ENCODE measurements around the gene SYPL2. TPM values are rescaled to one million over a fixed set of nuclear protein-coding genes. Genes with fewer than 3 reads are reported as not detected.

Gene SYPL2
- total RNA-seq, 1 experiment from 2014 or later: 2.5 TPM

DNA sequence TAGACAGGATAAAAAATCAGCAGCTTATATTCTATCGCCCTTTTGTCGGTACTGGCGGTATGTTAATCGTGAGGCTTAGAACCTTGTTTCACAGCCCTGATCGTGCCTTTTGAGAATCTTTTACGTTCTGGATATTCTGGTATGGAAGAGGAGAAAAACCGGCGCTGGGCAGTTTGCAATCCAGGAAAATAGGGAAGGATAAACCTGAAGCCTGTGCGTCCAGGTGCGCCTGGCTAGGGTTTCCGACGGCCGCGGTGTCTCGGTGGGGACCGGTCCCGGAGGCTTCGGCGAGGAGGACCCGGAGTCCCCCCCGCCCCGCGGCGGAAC lies 258 bp upstream of the SYPL2 start:
- peaks cover 21 to 22% of the 10 kb centered on the region in 2 experiments for H3K4me1 Mint-ChIP-seq
- H4K8ac ChIP-seq (replicated peaks; ENCODE audit: insufficient read length, low read depth, low read length): no peak overlapping the region
- TF ChIP-seq, protein P1, sequence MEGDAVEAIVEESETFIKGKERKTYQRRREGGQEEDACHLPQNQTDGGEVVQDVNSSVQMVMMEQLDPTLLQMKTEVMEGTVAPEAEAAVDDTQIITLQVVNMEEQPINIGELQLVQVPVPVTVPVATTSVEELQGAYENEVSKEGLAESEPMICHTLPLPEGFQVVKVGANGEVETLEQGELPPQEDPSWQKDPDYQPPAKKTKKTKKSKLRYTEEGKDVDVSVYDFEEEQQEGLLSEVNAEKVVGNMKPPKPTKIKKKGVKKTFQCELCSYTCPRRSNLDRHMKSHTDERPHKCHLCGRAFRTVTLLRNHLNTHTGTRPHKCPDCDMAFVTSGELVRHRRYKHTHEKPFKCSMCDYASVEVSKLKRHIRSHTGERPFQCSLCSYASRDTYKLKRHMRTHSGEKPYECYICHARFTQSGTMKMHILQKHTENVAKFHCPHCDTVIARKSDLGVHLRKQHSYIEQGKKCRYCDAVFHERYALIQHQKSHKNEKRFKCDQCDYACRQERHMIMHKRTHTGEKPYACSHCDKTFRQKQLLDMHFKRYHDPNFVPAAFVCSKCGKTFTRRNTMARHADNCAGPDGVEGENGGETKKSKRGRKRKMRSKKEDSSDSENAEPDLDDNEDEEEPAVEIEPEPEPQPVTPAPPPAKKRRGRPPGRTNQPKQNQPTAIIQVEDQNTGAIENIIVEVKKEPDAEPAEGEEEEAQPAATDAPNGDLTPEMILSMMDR (conservative IDR thresholded peaks at IDR 0.05): no peak
- H3K9me3 Mint-ChIP-seq: peaks cover 0 to 3% of the 10 kb centered on the region in 2 experiments; a peak in 2 of 5 replicates
- H3K4ac ChIP-seq (ENCODE audit: low read depth, low read length): no peak overlapping the region
- no peak overlapping the region for H2BK12ac ChIP-seq (ENCODE audit: insufficient read length, low read depth, low read length)
- H3K4me2 ChIP-seq (ENCODE audit: insufficient read depth, insufficient read length, low read length): peak overlapping the region; percentile 67
- no peaks in the 10 kb centered on the region; the same call in 1 of the 2 replicates for H3K4me1 ChIP-seq (ENCODE audit: insufficient read depth, low read length)
- peak overlapping the region; percentile 75 for H2AFZ ChIP-seq (ENCODE audit: low read length)
- H2AK5ac ChIP-seq (ENCODE audit: insufficient read length, low read length): no peak overlapping the region
- no peak overlapping the region for H3T11ph ChIP-seq (ENCODE audit: low read length)
- peaks cover 15% of the 10 kb centered on the region for H3K23me2 ChIP-seq (ENCODE audit: insufficient read length, low read depth, low read length, poor library complexity, severe bottlenecking)
- no peak overlapping the region for H3K27ac Mint-ChIP-seq
- H3K14ac ChIP-seq (ENCODE audit: insufficient read depth, low read length): peak overlapping the region; percentile 56; the same call in 1 of the 2 replicates
- no peak overlapping the region for H4K91ac ChIP-seq (ENCODE audit: insufficient read length, low read depth, low read length)
- H3K23ac ChIP-seq (ENCODE audit: insufficient read length, low read depth, low read length): no peak overlapping the region
- no peaks in the 10 kb centered on the region for H3K79me2 ChIP-seq (ENCODE audit: insufficient read depth, low read length)
- DNase-seq: no peak
- H3K36me3 Mint-ChIP-seq (ENCODE audit: insufficient read depth in 1 of 3, low read depth in 3 of 3): no peaks in the 10 kb centered on the region
- no peak overlapping the region for H3K18ac ChIP-seq (ENCODE audit: insufficient read length, low read depth, low read length)
- H3K56ac ChIP-seq (ENCODE audit: insufficient read length, low read depth, low read length): no peak overlapping the region
- no peaks in the 10 kb centered on the region for H3K79me1 ChIP-seq (ENCODE audit: insufficient read depth, low read depth, low read length, poor library complexity, severe bottlenecking)
- H3K9me3 ChIP-seq (ENCODE audit: control insufficient read depth, low read depth, low read length): no peaks in the 10 kb centered on the region
- no peak overlapping the region for H2BK120ac ChIP-seq (ENCODE audit: low read depth, low read length, poor library complexity, severe bottlenecking)
- peak overlapping the region; percentile 39 for H3K9ac ChIP-seq (ENCODE audit: extremely low read depth, insufficient read length, low read length)
- H3K4me3 Mint-ChIP-seq: peak overlapping the region; percentile 66 to 82
- no peak overlapping the region for H2BK5ac ChIP-seq (ENCODE audit: insufficient read length, low read length)
- no CpG with 5 or more reads among the region's 24 CpGs for WGBS (ENCODE audit: extremely low coverage, insufficient read length, low lambda C conversion rate)
- H3K27me3 Mint-ChIP-seq (ENCODE audit: low read depth): peaks cover 88% of the 10 kb centered on the region
- no peaks in the 10 kb centered on the region for H4K20me1 ChIP-seq (ENCODE audit: control insufficient read depth, insufficient read depth, insufficient read length)
- H4K5ac ChIP-seq (ENCODE audit: insufficient read length, low read depth, low read length): no peak overlapping the region
- no peak overlapping the region for H3K27ac ChIP-seq (ENCODE audit: insufficient read length, low read depth, low read length)
- no peak overlapping the region for H2BK15ac ChIP-seq (ENCODE audit: low read depth, low read length)
- H3K27me3 ChIP-seq (ENCODE audit: insufficient read depth, low read length): peaks cover 14% of the 10 kb centered on the region; the same call in 1 of the 2 replicates
- H2BK20ac ChIP-seq (ENCODE audit: low read depth, low read length, poor library complexity, severe bottlenecking): no peak overlapping the region
